Endothelial cell of umbilical vein (primary cell): Measurements from ENCODE around the gene TNRC6B. TPM values are rescaled to one million over a fixed set of nuclear protein-coding genes. Genes with fewer than 3 reads are reported as not detected.
"Not testable (repeated sequence)": the region's sequence is repeated elsewhere in the genome, so short reads cannot be mapped to it uniquely, and the experiment has no call there.

Source experiments
- BruUV-seq: library from RNA; stranded (reverse); fragments of 400-500 nt; replicated peaks from 2 replicates; lab custom pipeline; 2021; lab: Mats Ljungman, UMichigan
- CTCF ChIA-PET: fragments of 300-600, 350-600 bp; sonication (Branson Sonifier 250); formaldehyde crosslinking; loops from one replicate; lab custom pipeline; 2021; ENCODE audit warnings: antibody characterized with exemption, inconsistent platforms; lab: Charles Lee
- POLR2A ChIA-PET: fragments of 300-600, 350-600 bp; sonication (Branson Sonifier 250); formaldehyde crosslinking; loops from one replicate; lab custom pipeline; 2021; ENCODE audit warnings: antibody characterized with exemption, inconsistent platforms; lab: Charles Lee
- DNase-seq: peaks from one replicate; pipeline ENCODE4 v3.0.0-alpha.2; 2011; ENCODE audit warnings: low read depth, low spot score
- FAIRE-seq: peaks from 2 replicates; lab custom pipeline; 2011; peaks lifted over from hg19 to GRCh38; lab: Jason Lieb, UNC
- H2AFZ ChIP-seq: 2 replicates; pipeline ENCODE4 v1.6.0; 2012; ENCODE audit warnings: low read depth, low read length, control low read depth, inconsistent platforms
- H3K27ac ChIP-seq: 2 replicates; pipeline ENCODE4 v1.5.1; 2011; ENCODE audit warnings: low read depth, mild to moderate bottlenecking, control low read depth, low read length, moderate library complexity; ENCODE audit not compliant: insufficient read depth
- H3K27me3 ChIP-seq, 2 experiments: 2 replicates each; pipeline versions ENCODE4 v1.6.0 to v1.6.1; 2011; ENCODE audit warnings: low read length in 2 of 2, mixed read lengths in 1 of 2; ENCODE audit not compliant: control insufficient read depth in 2 of 2, insufficient read depth in 2 of 2
- H3K36me3 ChIP-seq, 2 experiments: 2 replicates in 1 of 2; 3 replicates in 1 of 2; pipeline ENCODE4 v1.5.1; 2011; ENCODE audit warnings: low read length in 2 of 2, mild to moderate bottlenecking in 1 of 2, moderate library complexity in 1 of 2; ENCODE audit not compliant: control insufficient read depth in 2 of 2, insufficient read depth in 2 of 2; ENCODE audit errors: extremely low read depth in 1 of 2
- H3K4me1 ChIP-seq: 3 replicates; pipeline ENCODE4 v1.5.1; 2011; ENCODE audit warnings: mild to moderate bottlenecking, low read length; ENCODE audit not compliant: control insufficient read depth, insufficient read depth; ENCODE audit errors: extremely low read depth
- H3K4me2 ChIP-seq: 2 replicates; pipeline ENCODE4 v1.6.1; 2011; ENCODE audit warnings: low read length, control low read depth, mixed read lengths; ENCODE audit not compliant: insufficient read depth
- H3K4me3 ChIP-seq, 3 experiments: fragments of 200-600 bp in 1 of 3; sonication (generic), shearing (Covaris generic) in 1 of 3; replicated peaks in 1 of 3; 2 replicates each; pipeline ENCODE4 v1.5.1; 2011 to 2016; ENCODE audit warnings: control low read depth in 3 of 3, low read length in 3 of 3, mild to moderate bottlenecking in 2 of 3, inconsistent platforms in 1 of 3, low read depth in 1 of 3, moderate library complexity in 1 of 3; ENCODE audit not compliant: insufficient read depth in 1 of 3
- H3K79me2 ChIP-seq: 2 replicates; pipeline ENCODE4 v1.6.0; 2012; ENCODE audit warnings: low read length, inconsistent platforms; ENCODE audit not compliant: control insufficient read depth, insufficient read depth
- H3K9ac ChIP-seq: replicated peaks from 2 replicates; pipeline ENCODE3; 2011; ENCODE audit warnings: low read length, control low read depth; ENCODE audit not compliant: insufficient read depth; ENCODE audit errors: extremely low read depth
- H3K9me1 ChIP-seq: replicated peaks from 3 replicates; pipeline ENCODE4 v1.6.0; 2011; ENCODE audit warnings: mild to moderate bottlenecking, low read length; ENCODE audit not compliant: control insufficient read depth, insufficient read depth; ENCODE audit errors: extremely low read depth
- H3K9me3 ChIP-seq: replicated peaks from 2 replicates; pipeline ENCODE4 v1.5.1; 2012; ENCODE audit warnings: low read length, inconsistent platforms; ENCODE audit not compliant: control insufficient read depth, insufficient read depth
- H4K20me1 ChIP-seq: replicated peaks from 2 replicates; pipeline ENCODE3; 2011; ENCODE audit warnings: mild to moderate bottlenecking, low read length; ENCODE audit not compliant: control insufficient read depth, insufficient read depth; ENCODE audit errors: extremely low read depth
- FOS ChIP-seq: IDR thresholded peaks from 2 replicates; pipeline ENCODE4 v1.6.1; 2011; ENCODE audit warnings: mild to moderate bottlenecking, low read length, moderate library complexity, borderline replicate concordance; ENCODE audit not compliant: insufficient read depth
- JUN ChIP-seq: IDR thresholded peaks from 2 replicates; pipeline ENCODE4 v1.6.1; 2011; ENCODE audit warnings: borderline replicate concordance, low read depth; ENCODE audit not compliant: insufficient read length, insufficient read depth
- POLR2A ChIP-seq: IDR thresholded peaks from 2 replicates; pipeline ENCODE4 v1.6.1; 2012; ENCODE audit warnings: low read depth, mild to moderate bottlenecking, control low read depth, low read length
- dilution Hi-C: fragments of 300-500 bp; cut with MboI; formaldehyde crosslinking; loops from one replicate; pipeline ENCODE4 v1.15.0; 2019; ENCODE audit warnings: low sequenced_read_pairs; ENCODE audit not compliant: extremely low pct_ligation_motif_present
- intact Hi-C: fragments of 100-400 bp; cut with micrococcal nuclease; formaldehyde crosslinking; loops from one replicate; pipeline ENCODE4 v1.10.0; 2022
- polyA plus RNA-seq, 4 experiments: library from polyadenylated mRNA; depleted of rRNA in 3 of 4; stranded (reverse) in 3 of 4; unstranded in 1 of 4; fragments of >200 nt; gene quantifications; 2 replicates each; pipeline versions ENCODE4 v1.2.1 to v1.2.3, GENCODE V29; 2011 to 2012; ENCODE audit warnings: missing spikeins in 1 of 4
- total RNA-seq: library from RNA; stranded (reverse); gene quantifications from 2 replicates; pipeline ENCODE4 v1.2.3, GENCODE V29; 2021
- TF ChIP-seq, protein P1 (sequence below), 2 donors: IDR thresholded peaks; 1 replicate in 1 of 2; 2 replicates in 1 of 2; pipeline ENCODE4 v1.5.1; 2011; ENCODE audit warnings: low read length in 2 of 2, mild to moderate bottlenecking in 2 of 2, moderate library complexity in 2 of 2, control low read depth in 1 of 2, inconsistent platforms in 1 of 2, low read depth in 1 of 2; ENCODE audit not compliant: insufficient read depth in 1 of 2; ENCODE audit errors: extremely low read depth in 1 of 2

TNRC6B gene
- total and polyA plus RNA-seq, 2 donors (not counting 3 experiments of a cell fraction or from before 2014, with no cell fraction given), result 10.6 to 37.2 TPM

DNA sequence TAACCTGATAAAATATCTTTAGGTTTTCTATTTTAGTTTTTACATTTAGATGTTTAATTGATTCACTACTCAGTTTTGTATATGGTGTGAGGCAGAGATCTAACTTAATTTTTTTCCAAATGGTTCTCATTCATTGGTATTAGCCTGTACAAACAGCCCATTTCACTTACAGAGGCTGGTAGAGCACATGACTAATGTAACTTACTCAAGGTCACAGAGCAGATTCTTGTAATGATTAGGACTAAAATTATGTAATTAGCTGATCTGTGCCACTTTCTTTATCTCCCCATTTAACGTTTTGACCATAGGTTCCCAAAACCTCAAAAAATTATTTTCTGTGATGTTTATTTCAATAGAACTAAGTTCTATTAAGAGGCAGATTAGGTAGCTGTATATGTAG is 16.5 kb upstream of the TNRC6B start:
- no TSS peak for BruUV-seq
- Histone ChIP-seq H3K9me1 (no peaks in the 10 kb centered on the region), H3K79me2 (no peaks in the 10 kb centered on the region), H2AFZ (no peak overlapping the region), H3K9me3 (no peaks in the 10 kb centered on the region), H3K4me2 (no peak overlapping the region), H3K27me3 (no peaks in the 10 kb centered on the region), H3K27ac (no peak overlapping the region), H4K20me1 (no peaks in the 10 kb centered on the region), H3K4me3 (no peak overlapping the region), H3K4me1 (peaks cover 2% of the 10 kb centered on the region), H3K9ac (no peak overlapping the region), H3K36me3 (no peaks in the 10 kb centered on the region)
- DNase-seq (no peak), FAIRE-seq (no peak)
- TF ChIP-seq POLR2A (no peak), JUN (no peak), FOS (no peak)
- TF ChIP-seq, protein P1, sequence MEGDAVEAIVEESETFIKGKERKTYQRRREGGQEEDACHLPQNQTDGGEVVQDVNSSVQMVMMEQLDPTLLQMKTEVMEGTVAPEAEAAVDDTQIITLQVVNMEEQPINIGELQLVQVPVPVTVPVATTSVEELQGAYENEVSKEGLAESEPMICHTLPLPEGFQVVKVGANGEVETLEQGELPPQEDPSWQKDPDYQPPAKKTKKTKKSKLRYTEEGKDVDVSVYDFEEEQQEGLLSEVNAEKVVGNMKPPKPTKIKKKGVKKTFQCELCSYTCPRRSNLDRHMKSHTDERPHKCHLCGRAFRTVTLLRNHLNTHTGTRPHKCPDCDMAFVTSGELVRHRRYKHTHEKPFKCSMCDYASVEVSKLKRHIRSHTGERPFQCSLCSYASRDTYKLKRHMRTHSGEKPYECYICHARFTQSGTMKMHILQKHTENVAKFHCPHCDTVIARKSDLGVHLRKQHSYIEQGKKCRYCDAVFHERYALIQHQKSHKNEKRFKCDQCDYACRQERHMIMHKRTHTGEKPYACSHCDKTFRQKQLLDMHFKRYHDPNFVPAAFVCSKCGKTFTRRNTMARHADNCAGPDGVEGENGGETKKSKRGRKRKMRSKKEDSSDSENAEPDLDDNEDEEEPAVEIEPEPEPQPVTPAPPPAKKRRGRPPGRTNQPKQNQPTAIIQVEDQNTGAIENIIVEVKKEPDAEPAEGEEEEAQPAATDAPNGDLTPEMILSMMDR (IDR thresholded peaks at IDR 0.05; ENCODE audit: extremely low read depth in 1 of 2, insufficient read depth in 1 of 2, low read depth in 1 of 2, low read length in 2 of 2), result no peak
- CTCF ChIA-PET, result interaction anchor here (0.8 to 1.0 kb wide), 2 partner anchors 10 to 22 kb away, joined by 3 read pairs; no protein-coding TSS in a partner anchor
- POLR2A ChIA-PET, result no interaction called here
- dilution Hi-C loops, result no loop called here
- intact Hi-C loops, result no loop called here

- H3K9me3 ChIP-seq, H3K79me2 ChIP-seq, intact Hi-C loops, H3K4me3 ChIP-seq, H3K4me1 ChIP-seq, DNase-seq, H3K9ac ChIP-seq, H3K27ac ChIP-seq, H4K20me1 ChIP-seq, H2AFZ ChIP-seq, H3K27me3 ChIP-seq, BruUV-seq, H3K4me2 ChIP-seq, H3K9me1 ChIP-seq, H3K36me3 ChIP-seq, CTCF ChIA-PET, dilution Hi-C loops, POLR2A ChIA-PET, FAIRE-seq: not testable (repeated sequence)
These were observed 12.2 kb upstream of the TNRC6B start for GRCh38 chr22:40165537-40165936.
